Mesendoderm (in vitro differentiated cells): ENCODE data around the gene RNF152.

Experiments used
- DNase-seq: peaks from one replicate; pipeline ENCODE4 v3.0.0; 2013
- H2AK5ac ChIP-seq: 2 replicates; pipeline ENCODE4 v1.6.1; 2013; ENCODE audit warnings: low read length, inconsistent platforms
- H2BK120ac ChIP-seq: 2 replicates; pipeline ENCODE4 v1.6.1; 2013; ENCODE audit warnings: low read depth, mild to moderate bottlenecking, low read length, moderate library complexity, mixed read lengths
- H2BK15ac ChIP-seq: replicated peaks from 2 replicates; pipeline ENCODE4 v1.6.1; 2013; ENCODE audit warnings: low read depth, mild to moderate bottlenecking, moderate library complexity
- H2BK5ac ChIP-seq: 2 replicates; pipeline ENCODE4 v1.6.1; 2013; ENCODE audit warnings: low read length, inconsistent platforms
- H3K18ac ChIP-seq: 2 replicates; pipeline ENCODE4 v1.6.1; 2013; ENCODE audit warnings: mild to moderate bottlenecking, low read length, mixed read lengths
- H3K23ac ChIP-seq: one replicate; pipeline ENCODE4 v1.6.1; 2013; ENCODE audit warnings: low read length
- H3K27ac ChIP-seq: 2 replicates; pipeline ENCODE4 v1.5.1; 2013; ENCODE audit warnings: low read depth, mild to moderate bottlenecking, inconsistent platforms, low read length, moderate library complexity
- H3K27me3 ChIP-seq: 2 replicates; pipeline ENCODE4 v1.6.1; 2013; ENCODE audit warnings: low read length, control low read depth, mild to moderate bottlenecking, inconsistent platforms; ENCODE audit not compliant: insufficient read depth, poor library complexity
- H3K36me3 ChIP-seq: 2 replicates; pipeline ENCODE4 v1.6.1; 2013; ENCODE audit warnings: low read length, inconsistent platforms; ENCODE audit not compliant: control insufficient read depth, insufficient read depth
- H3K4ac ChIP-seq: one replicate; pipeline ENCODE4 v1.6.1; 2013; ENCODE audit warnings: low read depth, mild to moderate bottlenecking, low read length, moderate library complexity
- H3K4me1 ChIP-seq: 2 replicates; pipeline ENCODE4 v1.6.1; 2013; ENCODE audit warnings: low read depth, low read length, inconsistent platforms; ENCODE audit not compliant: control insufficient read depth
- H3K4me2 ChIP-seq: 2 replicates; pipeline ENCODE4 v1.6.1; 2013; ENCODE audit warnings: low read length
- H3K4me3 ChIP-seq: 2 replicates; pipeline ENCODE4 v1.5.1; 2013; ENCODE audit warnings: mild to moderate bottlenecking, low read length
- H3K56ac ChIP-seq: one replicate; pipeline ENCODE4 v1.6.1; 2013; ENCODE audit warnings: low read length
- H3K79me1 ChIP-seq: 2 replicates; pipeline ENCODE4 v1.6.1; 2013; ENCODE audit warnings: low read length, inconsistent platforms
- H3K79me2 ChIP-seq: 2 replicates; pipeline ENCODE4 v1.6.1; 2013; ENCODE audit warnings: mild to moderate bottlenecking, low read length; ENCODE audit not compliant: control insufficient read depth, insufficient read depth
- H3K9ac ChIP-seq: 2 replicates; pipeline ENCODE4 v1.6.1; 2013; ENCODE audit warnings: low read length, inconsistent platforms
- H4K5ac ChIP-seq: one replicate; pipeline ENCODE4 v1.6.1; 2013; ENCODE audit warnings: low read length
- H4K8ac ChIP-seq: one replicate; pipeline ENCODE4 v1.6.1; 2013; ENCODE audit warnings: low read depth, mild to moderate bottlenecking, control low read depth, low read length, moderate library complexity
- WGBS: extraction: QIAGEN DNeasy Blood & Tissue Kit; methylation state at CpG from one replicate; pipeline ENCODE4 v1.1.7; 2013; ENCODE audit warnings: low lambda C conversion rate, missing lambda C conversion rate; ENCODE audit not compliant: insufficient coverage; ENCODE audit errors: extremely low coverage; 5-methylcytosine and 5-hydroxymethylcytosine counted together

Gene RNF152

DNA sequence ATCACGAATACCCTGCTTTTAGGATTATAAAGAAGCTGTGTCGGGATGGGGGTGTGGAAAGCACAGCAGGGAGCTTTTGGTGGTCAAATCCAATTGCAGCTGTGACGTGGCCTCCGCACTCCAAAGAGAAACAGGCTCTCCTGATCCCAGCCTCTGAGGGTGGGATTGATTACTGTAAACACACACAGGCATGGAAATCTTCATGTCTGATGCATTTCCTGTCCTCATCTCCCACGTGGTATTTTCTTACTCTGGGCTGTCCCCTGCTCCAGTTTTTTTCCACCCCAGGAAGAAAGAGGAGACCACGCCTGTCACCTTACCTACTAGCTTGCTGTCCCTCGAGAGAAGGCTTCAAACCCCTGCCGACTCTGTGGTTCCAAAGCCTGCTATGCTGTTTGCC is 22.7 kb downstream of the RNF152 start:
- peak overlapping the region; percentile 61 for H2BK120ac ChIP-seq
- no peak overlapping the region for H3K9ac ChIP-seq
- no peaks in the 10 kb centered on the region for H3K79me1 ChIP-seq
- H3K4me3 ChIP-seq = no peak overlapping the region
- H2BK15ac ChIP-seq = no peak overlapping the region
- no peaks in the 10 kb centered on the region for H3K27me3 ChIP-seq
- H3K27ac ChIP-seq = peak overlapping the region; percentile 60
- H3K56ac ChIP-seq = no peak overlapping the region
- H3K4me2 ChIP-seq = no peak overlapping the region
- H3K36me3 ChIP-seq = no peaks in the 10 kb centered on the region
- H4K8ac ChIP-seq = no peak overlapping the region
- H3K23ac ChIP-seq = no peak overlapping the region
- H3K18ac ChIP-seq = no peak overlapping the region
- no peaks in the 10 kb centered on the region for H3K79me2 ChIP-seq
- DNase-seq = peak; percentile 91
- H2BK5ac ChIP-seq = no peak overlapping the region
- H3K4me1 ChIP-seq = no peaks in the 10 kb centered on the region
- WGBS = no CpG with 5 or more reads among the region's 8 CpGs
- H2AK5ac ChIP-seq = no peak overlapping the region
- H4K5ac ChIP-seq = no peak overlapping the region
- H3K4ac ChIP-seq = no peak overlapping the region

DNA sequence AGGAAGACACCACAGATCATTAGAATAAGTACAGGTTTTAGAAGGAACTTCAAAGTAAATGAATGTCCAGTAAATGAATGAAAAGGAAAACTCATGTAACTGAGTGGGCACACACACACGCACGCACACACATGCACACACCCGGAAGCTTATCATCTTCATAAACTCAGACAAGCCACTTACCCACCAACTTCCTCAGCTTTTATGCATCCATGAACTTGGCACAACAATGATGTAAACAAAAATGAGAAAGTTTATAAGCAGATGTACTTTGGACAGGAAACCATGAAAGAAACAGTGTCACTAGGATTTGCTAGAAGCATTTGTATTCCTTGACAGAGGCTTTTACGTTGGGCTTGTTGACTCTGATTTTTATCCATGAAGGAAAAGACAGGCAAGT is 23.2 kb downstream of the RNF152 start:
- DNase-seq = no peak
- H3K18ac ChIP-seq = peak overlapping the region; percentile 94

DNA sequence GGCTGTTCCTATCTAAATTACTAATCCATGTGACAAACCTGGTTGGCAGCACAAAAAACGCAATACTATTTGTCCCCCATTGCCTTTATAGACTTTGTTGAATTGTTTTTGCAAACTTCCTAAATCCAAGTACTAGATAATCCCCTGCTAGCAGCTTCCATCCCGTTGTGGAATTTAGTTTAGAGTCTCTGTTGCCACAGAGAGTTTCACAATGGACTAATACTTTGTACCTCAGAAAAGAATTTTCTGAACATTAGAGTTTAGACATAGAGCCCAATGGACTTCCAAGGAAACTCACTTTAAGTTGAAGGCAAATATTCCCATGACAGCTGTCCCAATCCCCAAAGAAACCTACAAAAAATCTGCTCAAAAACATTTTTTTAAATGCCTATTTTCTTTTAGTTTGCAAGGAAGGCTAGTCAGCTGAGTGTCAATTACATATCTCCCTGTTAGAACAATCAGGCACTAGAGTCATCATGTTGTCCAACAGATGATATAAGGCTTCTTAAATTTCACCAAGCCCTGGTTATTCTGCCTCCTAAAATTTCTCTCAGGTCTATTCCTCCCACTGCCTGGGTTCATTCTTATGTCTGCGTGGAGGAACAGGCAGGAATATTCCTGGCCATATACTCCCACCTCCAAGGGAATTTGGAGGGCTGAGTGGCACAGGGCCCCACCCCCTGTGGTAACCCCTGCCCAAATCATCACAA is 27.2 kb downstream of the RNF152 start:
- no peak overlapping the region for H3K27ac ChIP-seq
- H3K36me3 ChIP-seq = no peaks in the 10 kb centered on the region

More for the DNA sequence above, 23.2 kb downstream of the RNF152 start:
- H4K5ac ChIP-seq = no peak overlapping the region
- no peaks in the 10 kb centered on the region for H3K4me1 ChIP-seq
- H3K4me3 ChIP-seq = no peak overlapping the region
- H3K4ac ChIP-seq = no peak overlapping the region
- H3K27ac ChIP-seq = no peak overlapping the region
- H2AK5ac ChIP-seq = no peak overlapping the region
- H3K36me3 ChIP-seq = no peaks in the 10 kb centered on the region
- WGBS = no CpG with 5 or more reads among the region's 4 CpGs
- H4K8ac ChIP-seq = no peak overlapping the region
- no peak overlapping the region for H3K56ac ChIP-seq
- H3K79me1 ChIP-seq = no peaks in the 10 kb centered on the region
- H3K79me2 ChIP-seq = no peaks in the 10 kb centered on the region
- H3K4me2 ChIP-seq = no peak overlapping the region
- no peaks in the 10 kb centered on the region for H3K27me3 ChIP-seq
- no peak overlapping the region for H2BK15ac ChIP-seq
- H2BK120ac ChIP-seq = no peak overlapping the region
- no peak overlapping the region for H2BK5ac ChIP-seq
- no peak overlapping the region for H3K23ac ChIP-seq
- no peak overlapping the region for H3K9ac ChIP-seq

DNA sequence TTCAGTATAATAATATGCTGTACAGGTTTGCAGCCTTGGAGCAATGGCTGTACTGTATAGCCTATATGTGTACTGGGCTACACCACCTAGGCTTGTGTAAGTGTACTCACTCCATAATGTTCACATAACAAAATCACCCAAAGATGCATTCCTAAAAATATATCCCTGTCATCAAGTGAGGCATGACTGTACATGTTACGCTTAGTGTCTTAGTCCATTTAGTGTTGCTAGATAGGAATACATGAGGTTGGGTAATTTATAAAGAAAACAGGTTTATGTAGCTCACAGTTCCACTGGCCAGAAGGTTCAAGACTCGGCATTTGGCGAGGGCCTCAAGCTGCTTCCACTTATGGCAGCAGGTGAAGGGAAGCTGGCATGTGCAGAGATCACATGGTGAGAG is 31.4 kb downstream of the RNF152 start:
- Histone ChIP-seq H3K4ac (no peak overlapping the region), H3K4me2 (no peak overlapping the region), H3K36me3 (no peaks in the 10 kb centered on the region), H3K4me1 (no peaks in the 10 kb centered on the region), H2BK120ac (no peak overlapping the region), H2BK5ac (no peak overlapping the region), H3K27me3 (no peaks in the 10 kb centered on the region), H3K27ac (no peak overlapping the region), H2BK15ac (no peak overlapping the region), H3K79me1 (no peaks in the 10 kb centered on the region), H4K5ac (no peak overlapping the region), H3K56ac (no peak overlapping the region), H2AK5ac (no peak overlapping the region), H3K18ac (no peak overlapping the region), H3K9ac (no peak overlapping the region), H3K4me3 (no peak overlapping the region), H3K23ac (no peak overlapping the region), H3K79me2 (no peaks in the 10 kb centered on the region), H4K8ac (no peak overlapping the region)
- WGBS = no CpG with 5 or more reads among the region's 3 CpGs
- DNase-seq = no peak

More for the DNA sequence above, 27.2 kb downstream of the RNF152 start:
- H3K79me1 ChIP-seq = no peaks in the 10 kb centered on the region
- H3K4ac ChIP-seq = no peak overlapping the region
- H3K18ac ChIP-seq = no peak overlapping the region
- no peak overlapping the region for H2BK5ac ChIP-seq
- no peaks in the 10 kb centered on the region for H3K79me2 ChIP-seq
- no peak overlapping the region for H3K4me2 ChIP-seq
- H2BK120ac ChIP-seq = no peak overlapping the region
- no peak overlapping the region for H4K8ac ChIP-seq
- H3K56ac ChIP-seq = no peak overlapping the region
- no peaks in the 10 kb centered on the region for H3K4me1 ChIP-seq
- DNase-seq = no peak
- no peak overlapping the region for H3K4me3 ChIP-seq
- WGBS = no CpG with 5 or more reads among the region's 3 CpGs
- no peak overlapping the region for H2AK5ac ChIP-seq
- no peak overlapping the region for H3K23ac ChIP-seq
- no peak overlapping the region for H3K9ac ChIP-seq
- no peak overlapping the region for H2BK15ac ChIP-seq
- no peaks in the 10 kb centered on the region for H3K27me3 ChIP-seq
- H4K5ac ChIP-seq = no peak overlapping the region

DNA sequence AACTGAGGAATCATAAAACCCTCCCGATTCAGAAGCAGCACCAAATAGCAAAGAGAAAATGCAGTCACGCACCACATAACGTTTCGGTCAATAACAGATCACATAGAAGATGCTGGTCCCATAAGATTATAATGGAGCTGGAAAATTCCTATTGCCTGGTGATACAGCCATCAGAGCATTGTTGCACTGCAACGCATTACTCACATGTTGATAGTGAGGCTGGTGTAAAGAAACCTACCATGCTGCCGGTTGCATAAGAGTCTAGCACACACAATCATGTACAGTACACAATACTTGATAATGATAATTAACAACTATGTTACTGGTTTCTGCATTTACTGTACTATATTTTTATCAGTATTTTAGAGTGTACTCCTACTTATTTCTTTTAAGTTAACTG is 32.5 kb downstream of the RNF152 start:
- WGBS = no CpG with 5 or more reads among the region's 6 CpGs
- no peak for DNase-seq
- no peaks in the 10 kb centered on the region for H3K36me3 ChIP-seq

DNA sequence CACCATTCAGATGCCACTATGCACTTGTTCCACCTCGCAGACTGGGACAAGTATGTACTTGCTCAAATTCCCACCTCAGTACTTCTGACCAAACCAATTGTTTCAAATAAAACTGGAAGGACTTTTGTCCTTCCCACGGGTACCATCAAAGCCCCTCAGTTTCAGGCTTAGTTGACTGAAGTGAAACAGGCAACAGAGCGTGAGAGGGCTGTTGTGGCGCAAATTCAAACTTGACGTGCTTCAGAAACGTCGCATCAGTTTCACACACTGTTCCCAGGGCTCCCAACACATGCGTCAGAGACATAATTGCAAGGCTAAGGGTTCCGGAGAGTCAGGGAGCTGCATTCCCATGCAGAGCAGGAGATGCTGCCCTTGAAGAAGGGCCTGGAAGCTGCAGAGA is 33.7 kb downstream of the RNF152 start:
- Histone ChIP-seq H3K4ac (no peak overlapping the region), H2BK15ac (no peak overlapping the region), H2BK5ac (no peak overlapping the region), H3K9ac (no peak overlapping the region), H4K5ac (no peak overlapping the region), H3K36me3 (no peaks in the 10 kb centered on the region), H4K8ac (no peak overlapping the region), H3K23ac (no peak overlapping the region), H3K79me1 (no peaks in the 10 kb centered on the region), H3K56ac (no peak overlapping the region), H2AK5ac (no peak overlapping the region), H3K27ac (no peak overlapping the region), H3K4me2 (no peak overlapping the region), H3K18ac (no peak overlapping the region), H3K79me2 (no peaks in the 10 kb centered on the region), H2BK120ac (no peak overlapping the region), H3K4me1 (no peaks in the 10 kb centered on the region), H3K27me3 (no peaks in the 10 kb centered on the region), H3K4me3 (no peak overlapping the region)
- WGBS = no CpG with 5 or more reads among the region's 9 CpGs
- no peak for DNase-seq

More for the DNA sequence above, 32.5 kb downstream of the RNF152 start:
- Histone ChIP-seq H3K9ac (no peak overlapping the region), H3K18ac (no peak overlapping the region), H3K4me3 (no peak overlapping the region), H3K4me2 (no peak overlapping the region), H2BK15ac (no peak overlapping the region), H3K56ac (no peak overlapping the region), H3K4me1 (no peaks in the 10 kb centered on the region), H2AK5ac (no peak overlapping the region), H4K8ac (no peak overlapping the region), H3K4ac (no peak overlapping the region), H3K27me3 (no peaks in the 10 kb centered on the region), H2BK5ac (no peak overlapping the region), H3K79me2 (no peaks in the 10 kb centered on the region), H3K27ac (no peak overlapping the region), H4K5ac (no peak overlapping the region), H3K23ac (no peak overlapping the region), H2BK120ac (no peak overlapping the region), H3K79me1 (no peaks in the 10 kb centered on the region)
